Endothelial cell of umbilical vein (primary cell): ENCODE results near the gene GPALPP1.

Source experiments
- CTCF ChIP-seq, 2 donors: IDR thresholded peaks; 1 replicate in 1 of 2; 2 replicates in 1 of 2; pipeline ENCODE4 v1.5.1; 2011; ENCODE audit warnings: low read length in 2 of 2, mild to moderate bottlenecking in 2 of 2, moderate library complexity in 2 of 2, control low read depth in 1 of 2, inconsistent platforms in 1 of 2, low read depth in 1 of 2; ENCODE audit not compliant: insufficient read depth in 1 of 2; ENCODE audit errors: extremely low read depth in 1 of 2
- EZH2 ChIP-seq: IDR thresholded peaks from 2 replicates; pipeline ENCODE4 v1.6.1; 2012; ENCODE audit warnings: borderline replicate concordance, low read depth, mild to moderate bottlenecking, moderate library complexity, low read length, inconsistent platforms; ENCODE audit not compliant: severe bottlenecking
- FOS ChIP-seq: IDR thresholded peaks from 2 replicates; pipeline ENCODE4 v1.6.1; 2011; ENCODE audit warnings: mild to moderate bottlenecking, low read length, moderate library complexity, borderline replicate concordance; ENCODE audit not compliant: insufficient read depth
- GATA2 ChIP-seq: IDR thresholded peaks from 2 replicates; pipeline ENCODE4 v1.7.0; 2011; ENCODE audit warnings: low read depth, mild to moderate bottlenecking, moderate library complexity, mixed read lengths, low read length; ENCODE audit not compliant: insufficient read length, insufficient read depth
- JUN ChIP-seq: IDR thresholded peaks from 2 replicates; pipeline ENCODE4 v1.6.1; 2011; ENCODE audit warnings: borderline replicate concordance, low read depth; ENCODE audit not compliant: insufficient read length, insufficient read depth
- MYC ChIP-seq: IDR thresholded peaks from one replicate; pipeline ENCODE4 v1.6.1; 2011; ENCODE audit warnings: mild to moderate bottlenecking, low read depth, low read length
- POLR2A ChIP-seq: IDR thresholded peaks from 2 replicates; pipeline ENCODE4 v1.6.1; 2012; ENCODE audit warnings: low read depth, mild to moderate bottlenecking, control low read depth, low read length
- POLR2AphosphoS5 ChIP-seq: IDR thresholded peaks from 2 replicates; pipeline ENCODE4 v1.6.1; 2012; ENCODE audit warnings: low read depth, mild to moderate bottlenecking, control low read depth, low read length, moderate library complexity; ENCODE audit not compliant: insufficient read depth
- TF ChIP-seq, protein P1 (sequence below): IDR thresholded peaks from 2 replicates; pipeline ENCODE4 v1.6.1; 2011; ENCODE audit not compliant: insufficient read depth, insufficient read length

DNA sequence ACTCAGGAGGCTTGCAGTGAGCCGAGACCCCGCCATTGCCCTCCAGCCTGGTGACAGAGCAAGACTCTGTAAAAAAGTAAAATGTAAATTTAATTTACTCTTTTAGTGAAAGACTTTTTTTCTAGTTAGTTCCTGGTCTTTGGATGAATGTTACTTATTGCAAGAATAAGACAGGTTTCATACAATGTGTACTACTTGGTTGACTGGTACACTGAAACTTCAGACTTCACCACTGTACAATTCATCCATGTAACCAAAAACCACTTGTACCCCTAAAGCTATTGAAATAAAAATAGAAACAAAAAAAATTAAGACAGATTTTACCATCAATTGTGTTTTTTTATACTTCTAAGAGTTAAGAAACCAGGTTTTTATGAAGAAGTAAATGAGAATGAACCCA is 35.5 kb downstream of the GPALPP1 start:
- TF ChIP-seq POLR2A (no peak), EZH2 (no peak), POLR2AphosphoS5 (no peak), CTCF (IDR thresholded peaks at IDR 0.05; ENCODE audit: extremely low read depth in 1 of 2, insufficient read depth in 1 of 2, low read depth in 1 of 2, low read length in 2 of 2) (no peak), FOS (no peak), GATA2 (no peak), JUN (no peak), MYC (no peak)
- TF ChIP-seq, protein P1, sequence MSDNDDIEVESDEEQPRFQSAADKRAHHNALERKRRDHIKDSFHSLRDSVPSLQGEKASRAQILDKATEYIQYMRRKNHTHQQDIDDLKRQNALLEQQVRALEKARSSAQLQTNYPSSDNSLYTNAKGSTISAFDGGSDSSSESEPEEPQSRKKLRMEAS, result no peak
